Astrocyte (in vitro differentiated cells and primary cell): Measurements from ENCODE around the gene SSBP3. TPM values are rescaled to one million over a fixed set of nuclear protein-coding genes. Genes with fewer than 3 reads are reported as not detected.
A peak's percentile ranks its signal among the peaks of the same experiment; 100 is the strongest.

Source experiments
- DNase-seq: peaks from one replicate; pipeline ENCODE4 v3.0.0-alpha.2; 2010; ENCODE audit warnings: low read depth
- FAIRE-seq: peaks from 2 replicates; lab custom pipeline; 2011; peaks lifted over from hg19 to GRCh38; lab: Jason Lieb, UNC
- H2AFZ ChIP-seq: 2 replicates; pipeline ENCODE4 v1.6.0; 2012; ENCODE audit warnings: low read depth, low read length, inconsistent platforms
- H3K27ac ChIP-seq: 2 replicates; pipeline ENCODE4 v1.5.1; 2011; ENCODE audit warnings: low read depth, low read length, inconsistent platforms
- H3K27me3 ChIP-seq: 2 replicates; pipeline ENCODE4 v1.6.0; 2011; ENCODE audit warnings: low read length, inconsistent platforms; ENCODE audit not compliant: insufficient read depth
- H3K36me3 ChIP-seq: 2 replicates; pipeline ENCODE4 v1.5.1; 2011; ENCODE audit warnings: low read length, inconsistent platforms; ENCODE audit not compliant: insufficient read depth
- H3K4me1 ChIP-seq: 2 replicates; pipeline ENCODE4 v1.5.1; 2011; ENCODE audit warnings: low read length, inconsistent platforms; ENCODE audit not compliant: insufficient read depth
- H3K4me2 ChIP-seq: 2 replicates; pipeline ENCODE4 v1.6.0; 2012; ENCODE audit warnings: low read length, inconsistent platforms
- H3K4me3 ChIP-seq: 2 replicates; pipeline ENCODE4 v1.5.1; 2011; ENCODE audit warnings: low read depth, mild to moderate bottlenecking, low read length, inconsistent platforms; ENCODE audit not compliant: insufficient read depth
- H3K79me2 ChIP-seq: 2 replicates; pipeline ENCODE4 v1.6.0; 2012; ENCODE audit warnings: mild to moderate bottlenecking, low read length, inconsistent platforms; ENCODE audit not compliant: insufficient read depth
- H3K9ac ChIP-seq: 2 replicates; pipeline ENCODE4 v1.6.0; 2012; ENCODE audit warnings: mild to moderate bottlenecking, low read length, inconsistent platforms
- H3K9me3 ChIP-seq: 2 replicates; pipeline ENCODE4 v1.5.1; 2012; ENCODE audit warnings: low read depth, mild to moderate bottlenecking, low read length, inconsistent platforms; ENCODE audit not compliant: insufficient read depth
- H4K20me1 ChIP-seq: 2 replicates; pipeline ENCODE4 v1.6.0; 2012; ENCODE audit warnings: low read length, inconsistent platforms; ENCODE audit not compliant: insufficient read depth
- H3K27ac Mint-ChIP-seq: one replicate; pipeline ENCODE4 v1.8.0; 2021; ENCODE audit warnings: mild to moderate bottlenecking, mixed read lengths; ENCODE audit not compliant: unreplicated experiment
- H3K27me3 Mint-ChIP-seq: one replicate; pipeline ENCODE4 v1.8.0; 2021; ENCODE audit warnings: low read depth, mixed read lengths; ENCODE audit not compliant: unreplicated experiment
- H3K36me3 Mint-ChIP-seq: one replicate; pipeline ENCODE4 v1.8.0; 2021; ENCODE audit warnings: low read depth, mixed read lengths; ENCODE audit not compliant: unreplicated experiment
- H3K4me1 Mint-ChIP-seq: one replicate; pipeline ENCODE4 v1.8.0; 2021; ENCODE audit warnings: low read depth, mixed read lengths; ENCODE audit not compliant: unreplicated experiment
- H3K4me3 Mint-ChIP-seq: one replicate; pipeline ENCODE4 v1.8.0; 2021; ENCODE audit warnings: mild to moderate bottlenecking, moderate library complexity, mixed read lengths; ENCODE audit not compliant: unreplicated experiment
- H3K9me3 Mint-ChIP-seq: one replicate; pipeline ENCODE4 v1.8.0; 2021; ENCODE audit warnings: mild to moderate bottlenecking, mixed read lengths; ENCODE audit not compliant: unreplicated experiment
- EZH2 ChIP-seq: IDR thresholded peaks from 2 replicates; pipeline ENCODE4 v1.6.1; 2012; ENCODE audit warnings: mild to moderate bottlenecking, low read length, inconsistent platforms; ENCODE audit not compliant: insufficient read depth
- total RNA-seq: library from RNA; stranded (reverse); gene quantifications from 2 replicates; pipeline ENCODE4 v1.2.1, GENCODE V29; 2021
- TF ChIP-seq, protein P1 (sequence below): IDR thresholded peaks from 2 replicates; pipeline ENCODE4 v1.5.1; 2011; ENCODE audit warnings: low read depth, mild to moderate bottlenecking, inconsistent platforms, low read length, moderate library complexity; ENCODE audit not compliant: insufficient read depth

SSBP3 gene
- total RNA-seq, 1 donor from 2014 or later: 89.8 TPM

DNA sequence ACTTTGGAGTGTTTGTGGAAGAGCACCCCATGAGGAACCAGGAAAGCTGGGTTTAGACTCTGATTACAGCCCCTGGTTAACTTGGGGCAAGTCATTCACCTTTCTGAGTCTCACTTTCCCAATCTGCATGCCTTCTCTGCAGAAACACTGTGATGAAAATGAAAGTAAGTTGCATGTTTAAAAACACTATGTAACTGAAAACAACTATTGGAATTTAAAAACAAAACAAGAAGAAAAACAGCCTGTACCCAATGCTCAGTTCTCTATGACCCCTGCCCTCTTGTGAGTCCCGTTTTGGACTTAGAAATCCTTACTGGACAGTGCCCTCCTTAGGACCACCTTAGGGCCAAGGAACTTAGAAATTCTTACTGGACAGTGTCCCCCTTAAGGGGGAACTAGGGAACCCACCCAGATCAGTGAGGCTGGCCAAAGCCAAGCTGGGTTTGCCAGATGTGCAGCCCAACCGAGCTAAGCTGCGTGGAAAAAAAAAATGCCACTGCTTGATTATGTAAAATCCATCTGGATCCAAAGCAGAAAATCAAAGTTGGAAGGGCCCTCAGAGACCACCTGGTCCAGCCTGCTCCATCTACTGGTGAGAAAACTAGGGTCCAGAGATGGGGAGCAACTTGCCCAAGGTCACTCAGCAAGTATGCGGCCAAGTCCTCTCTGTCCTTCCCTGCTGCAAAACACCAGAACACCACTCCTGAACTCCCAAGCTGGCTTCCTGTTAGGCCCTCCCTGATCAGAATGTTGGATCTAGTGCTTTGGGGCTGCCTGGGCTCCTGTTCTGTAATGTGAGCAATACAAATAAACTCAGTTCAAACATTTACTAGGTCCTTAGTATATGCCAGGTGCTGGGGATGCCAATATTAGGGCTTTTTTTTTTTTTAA, 128.5 kb downstream of the SSBP3 start:
- Histone ChIP-seq H3K79me2 (peaks cover 2% of the 10 kb centered on the region), H3K9ac (no peak overlapping the region), H2AFZ (no peak overlapping the region), H3K27me3 (no peaks in the 10 kb centered on the region), H3K36me3 (peaks cover 4% of the 10 kb centered on the region), H3K4me3 (no peak overlapping the region), H3K9me3 (no peaks in the 10 kb centered on the region), H3K27ac (no peak overlapping the region), H4K20me1 (peaks cover 39% of the 10 kb centered on the region), H3K4me2 (no peak overlapping the region), H3K4me1 (peaks cover 49% of the 10 kb centered on the region)
- H3K4me1 Mint-ChIP-seq: peaks cover 60% of the 10 kb centered on the region
- FAIRE-seq: peak; percentile 9
- peaks cover 25% of the 10 kb centered on the region for H3K36me3 Mint-ChIP-seq
- H3K9me3 Mint-ChIP-seq: no peaks in the 10 kb centered on the region
- H3K27me3 Mint-ChIP-seq: no peaks in the 10 kb centered on the region
- H3K4me3 Mint-ChIP-seq: no peak overlapping the region
- H3K27ac Mint-ChIP-seq: peak overlapping the region; percentile 66
- DNase-seq: no peak
- TF ChIP-seq, protein P1, sequence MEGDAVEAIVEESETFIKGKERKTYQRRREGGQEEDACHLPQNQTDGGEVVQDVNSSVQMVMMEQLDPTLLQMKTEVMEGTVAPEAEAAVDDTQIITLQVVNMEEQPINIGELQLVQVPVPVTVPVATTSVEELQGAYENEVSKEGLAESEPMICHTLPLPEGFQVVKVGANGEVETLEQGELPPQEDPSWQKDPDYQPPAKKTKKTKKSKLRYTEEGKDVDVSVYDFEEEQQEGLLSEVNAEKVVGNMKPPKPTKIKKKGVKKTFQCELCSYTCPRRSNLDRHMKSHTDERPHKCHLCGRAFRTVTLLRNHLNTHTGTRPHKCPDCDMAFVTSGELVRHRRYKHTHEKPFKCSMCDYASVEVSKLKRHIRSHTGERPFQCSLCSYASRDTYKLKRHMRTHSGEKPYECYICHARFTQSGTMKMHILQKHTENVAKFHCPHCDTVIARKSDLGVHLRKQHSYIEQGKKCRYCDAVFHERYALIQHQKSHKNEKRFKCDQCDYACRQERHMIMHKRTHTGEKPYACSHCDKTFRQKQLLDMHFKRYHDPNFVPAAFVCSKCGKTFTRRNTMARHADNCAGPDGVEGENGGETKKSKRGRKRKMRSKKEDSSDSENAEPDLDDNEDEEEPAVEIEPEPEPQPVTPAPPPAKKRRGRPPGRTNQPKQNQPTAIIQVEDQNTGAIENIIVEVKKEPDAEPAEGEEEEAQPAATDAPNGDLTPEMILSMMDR: no peak
- TF ChIP-seq EZH2: no peak

DNA sequence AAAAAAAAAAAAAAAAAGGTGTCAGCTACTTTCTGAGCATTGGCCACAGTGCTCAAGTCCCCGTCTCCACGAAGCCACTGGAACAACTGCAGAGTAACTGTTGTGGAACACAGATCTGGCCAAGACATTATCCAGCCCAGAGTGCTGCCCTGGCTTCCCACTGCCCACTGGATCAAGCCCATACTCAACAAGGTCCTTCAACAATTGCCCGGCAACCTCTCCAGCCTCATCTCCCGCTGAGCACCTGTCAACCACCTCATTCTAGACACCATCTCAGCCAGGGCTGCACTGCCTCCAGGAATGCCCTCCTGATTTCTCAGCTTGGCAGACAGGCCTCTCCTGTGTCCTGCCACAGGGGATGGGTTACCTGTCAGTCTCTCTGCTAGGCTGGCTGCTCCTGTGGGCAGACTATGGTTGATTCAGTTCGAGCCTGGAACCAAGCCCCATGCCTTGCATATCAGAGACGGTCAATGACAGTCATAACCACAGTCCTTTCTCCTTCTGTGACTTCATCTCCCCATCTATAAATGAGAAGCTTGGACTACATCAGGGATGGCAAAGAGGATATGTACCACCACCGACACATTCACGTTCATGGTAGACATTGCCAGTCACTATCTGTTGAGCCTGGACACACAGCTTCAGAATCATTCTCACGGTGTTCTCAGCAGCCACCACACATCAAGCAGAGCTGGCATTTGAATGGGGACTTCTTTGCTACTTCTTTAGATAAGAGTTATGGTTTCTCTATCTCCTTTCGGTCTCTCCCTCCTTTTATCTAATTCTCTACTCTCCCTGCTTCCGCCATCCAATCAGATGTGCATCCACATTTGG, 129.4 kb downstream of the SSBP3 start:
- Histone ChIP-seq H3K4me3 (no peak overlapping the region), H3K4me1 (peaks cover 57% of the 10 kb centered on the region), H3K79me2 (no peaks in the 10 kb centered on the region), H2AFZ (no peak overlapping the region), H3K36me3 (peaks cover 4% of the 10 kb centered on the region), H3K27ac (no peak overlapping the region), H3K9me3 (no peaks in the 10 kb centered on the region), H4K20me1 (peaks cover 36% of the 10 kb centered on the region), H3K4me2 (no peak overlapping the region), H3K27me3 (no peaks in the 10 kb centered on the region), H3K9ac (no peak overlapping the region)
- H3K4me1 Mint-ChIP-seq: peaks cover 68% of the 10 kb centered on the region
- no peaks in the 10 kb centered on the region for H3K27me3 Mint-ChIP-seq
- peak overlapping the region; percentile 42 for H3K4me3 Mint-ChIP-seq
- H3K27ac Mint-ChIP-seq: peak overlapping the region; percentile 53
- H3K36me3 Mint-ChIP-seq: peaks cover 25% of the 10 kb centered on the region
- H3K9me3 Mint-ChIP-seq: no peaks in the 10 kb centered on the region
- TF ChIP-seq, protein P1: no peak
- no peak for TF ChIP-seq EZH2
- DNase-seq: no peak
- FAIRE-seq: no peak
